ENCODE data around the gene NMNAT2.

NMNAT2 gene

GRCh38 chr1:183365093-183365492 lies 53.1 kb downstream of the NMNAT2 start:
- DNase-seq (ENCODE audit: low read depth, low spot score) = no peak
- TF ChIP-seq CTCF (IDR thresholded peaks at IDR 0.05; ENCODE audit: low read depth, low read length) = no peak
- no peak overlapping the region for H3K4me3 ChIP-seq (ENCODE audit: low read depth, low read length)
- in situ Hi-C loops (cut with HindIII; ENCODE audit: low sequenced_read_pairs) = no loop called here

- no peak for TF ChIP-seq CTCF (IDR thresholded peaks at IDR 0.05; ENCODE audit: low read depth, low read length)
- in situ Hi-C loops (cut with HindIII; ENCODE audit: low sequenced_read_pairs) = no loop called here
- no peak for DNase-seq (ENCODE audit: low read depth, low spot score)
- no peak overlapping the region for H3K4me3 ChIP-seq (ENCODE audit: low read depth, low read length)
Measured at GRCh38 chr1:183363972-183364371, 54.2 kb downstream of the NMNAT2 start.

GRCh38 chr1:183361081-183361480 lies 57.1 kb downstream of the NMNAT2 start:
- no peak overlapping the region for H3K4me3 ChIP-seq (ENCODE audit: low read depth, low read length)
- TF ChIP-seq CTCF (IDR thresholded peaks at IDR 0.05; ENCODE audit: low read depth, low read length) = no peak
- DNase-seq (ENCODE audit: low read depth, low spot score) = no peak
- in situ Hi-C loops (cut with HindIII; ENCODE audit: low sequenced_read_pairs) = no loop called here

GRCh38 chr1:183360473-183360872 lies 57.7 kb downstream of the NMNAT2 start:
- no peak for TF ChIP-seq CTCF (IDR thresholded peaks at IDR 0.05; ENCODE audit: low read depth, low read length)
- in situ Hi-C loops (cut with HindIII; ENCODE audit: low sequenced_read_pairs) = no loop called here
- no peak overlapping the region for H3K4me3 ChIP-seq (ENCODE audit: low read depth, low read length)
- DNase-seq (ENCODE audit: low read depth, low spot score) = no peak

- TF ChIP-seq CTCF (IDR thresholded peaks at IDR 0.05; ENCODE audit: low read depth, low read length) = no peak
- H3K4me3 ChIP-seq (ENCODE audit: low read depth, low read length) = no peak overlapping the region
- DNase-seq (ENCODE audit: low read depth, low spot score) = no peak
- in situ Hi-C loops (cut with HindIII; ENCODE audit: low sequenced_read_pairs) = no loop called here
Measured at GRCh38 chr1:183356534-183357182, 61.5 kb downstream of the NMNAT2 start.

GRCh38 chr1:183355797-183356196 lies 62.4 kb downstream of the NMNAT2 start:
- in situ Hi-C loops (cut with HindIII; ENCODE audit: low sequenced_read_pairs) = no loop called here
- no peak for DNase-seq (ENCODE audit: low read depth, low spot score)
- TF ChIP-seq CTCF (IDR thresholded peaks at IDR 0.05; ENCODE audit: low read depth, low read length) = no peak
- H3K4me3 ChIP-seq (ENCODE audit: low read depth, low read length) = no peak overlapping the region
